Fibroblast of the aortic adventitia (primary cell): ENCODE data around the gene PCDHGB6. TPM values are rescaled to one million over a fixed set of nuclear protein-coding genes. Genes with fewer than 3 reads are reported as not detected.

Experiments
- DNase-seq: peaks from one replicate; pipeline ENCODE4 v3.0.0-alpha.2; 2010; ENCODE audit warnings: low read depth
- H3K4me3 ChIP-seq: 2 replicates; pipeline ENCODE4 v1.5.1; 2011; ENCODE audit warnings: low read depth, mild to moderate bottlenecking, control low read depth, low read length, moderate library complexity
- CTCF ChIP-seq: IDR thresholded peaks from 2 replicates; pipeline ENCODE4 v1.5.1; 2011; ENCODE audit warnings: mild to moderate bottlenecking, low read length, control low read depth, inconsistent platforms; ENCODE audit not compliant: insufficient read depth
- total RNA-seq: library from RNA; depleted of rRNA; stranded (reverse); fragments of >200 nt; gene quantifications from 2 replicates; pipeline ENCODE4 v1.2.3, GENCODE V29; 2012; ENCODE audit warnings: low replicate concordance

Gene PCDHGB6
- total RNA-seq, 1 donor, result 5.8 TPM

DNA sequence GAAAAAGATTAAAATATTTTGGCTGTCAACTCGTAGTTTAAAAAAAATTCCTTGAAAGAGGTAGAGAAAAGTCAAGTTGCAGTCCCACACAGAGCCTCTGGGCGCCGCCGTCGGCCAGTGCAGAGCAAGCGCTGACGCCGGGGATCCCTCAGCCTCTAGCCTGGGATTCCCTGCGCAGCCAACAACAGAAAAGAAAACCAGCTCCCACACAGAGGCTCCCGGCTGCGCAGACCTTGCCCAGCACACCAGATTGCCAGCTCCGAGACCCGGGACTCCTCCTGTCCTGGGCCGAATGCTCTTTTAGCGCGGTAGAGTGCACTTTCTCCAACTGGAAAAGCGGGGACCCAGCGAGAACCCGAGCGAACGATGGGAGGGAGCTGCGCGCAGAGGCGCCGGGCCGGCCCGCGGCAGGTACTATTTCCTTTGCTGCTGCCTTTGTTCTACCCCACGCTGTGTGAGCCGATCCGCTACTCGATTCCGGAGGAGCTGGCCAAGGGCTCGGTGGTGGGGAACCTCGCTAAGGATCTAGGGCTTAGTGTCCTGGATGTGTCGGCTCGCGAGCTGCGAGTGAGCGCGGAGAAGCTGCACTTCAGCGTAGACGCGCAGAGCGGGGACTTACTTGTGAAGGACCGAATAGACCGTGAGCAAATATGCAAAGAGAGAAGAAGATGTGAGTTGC, 9.8 kb downstream of the PCDHGB6 start, which contains the start of gene PCDHGB7:
PCDHGB7 (plus strand) TSS at position 184 of the 679 bp plus-strand sequence; CDS start at position 367, 183 bp downstream.
- peak within 1 kb of the TSS; percentile 66 for H3K4me3 ChIP-seq
- peak; percentile 87 for DNase-seq
- TF ChIP-seq CTCF, result peak; percentile 87

DNA sequence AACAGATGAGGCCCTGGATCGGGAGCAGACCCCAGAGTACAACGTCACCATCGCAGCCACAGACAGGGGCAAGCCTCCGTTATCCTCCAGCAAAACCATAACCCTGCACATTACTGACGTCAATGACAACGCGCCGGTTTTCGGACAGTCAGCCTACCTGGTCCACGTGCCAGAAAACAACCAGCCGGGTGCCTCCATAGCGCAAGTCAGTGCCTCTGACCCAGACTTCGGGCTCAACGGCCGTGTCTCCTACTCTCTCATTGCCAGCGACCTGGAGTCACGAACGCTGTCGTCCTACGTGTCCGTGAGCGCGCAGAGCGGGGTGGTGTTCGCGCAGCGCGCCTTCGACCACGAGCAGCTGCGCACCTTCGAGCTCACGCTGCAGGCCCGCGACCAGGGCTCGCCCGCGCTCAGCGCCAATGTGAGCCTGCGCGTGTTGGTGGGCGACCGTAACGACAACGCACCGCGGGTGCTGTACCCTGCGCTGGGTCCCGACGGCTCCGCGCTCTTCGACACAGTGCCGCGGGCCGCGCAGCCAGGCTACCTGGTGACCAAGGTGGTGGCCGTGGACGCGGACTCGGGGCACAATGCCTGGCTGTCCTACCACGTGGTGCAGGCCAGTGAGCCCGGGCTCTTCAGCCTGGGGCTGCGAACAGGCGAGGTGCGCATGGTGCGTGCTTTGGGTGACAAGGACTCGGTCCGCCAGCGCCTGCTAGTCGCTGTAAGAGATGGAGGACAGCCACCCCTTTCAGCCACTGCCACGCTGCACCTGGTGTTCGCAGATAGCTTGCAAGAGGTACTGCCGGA, 11.5 kb downstream of the PCDHGB6 start:
- DNase-seq, result no peak
- no peak for TF ChIP-seq CTCF
- peak overlapping the region; percentile 25 for H3K4me3 ChIP-seq

- H3K4me3 ChIP-seq, result peak within 1 kb of the TSS; percentile 71
- DNase-seq, result peak; percentile 84
- TF ChIP-seq CTCF, result peak; percentile 75
Measured at GRCh38 chr5:141420855-141421488, 13.2 kb downstream of the PCDHGB6 start, which contains the start of gene PCDHGA11. PCDHGA11 (plus strand) TSS chr5:141421051; CDS start chr5:141421228, 177 bp downstream.

GRCh38 chr5:141421489-141421855, 13.7 kb downstream of the PCDHGB6 start:
- peak; percentile 45 for DNase-seq
- TF ChIP-seq CTCF, result no peak
- H3K4me3 ChIP-seq, result peak overlapping the region; percentile 71

DNA sequence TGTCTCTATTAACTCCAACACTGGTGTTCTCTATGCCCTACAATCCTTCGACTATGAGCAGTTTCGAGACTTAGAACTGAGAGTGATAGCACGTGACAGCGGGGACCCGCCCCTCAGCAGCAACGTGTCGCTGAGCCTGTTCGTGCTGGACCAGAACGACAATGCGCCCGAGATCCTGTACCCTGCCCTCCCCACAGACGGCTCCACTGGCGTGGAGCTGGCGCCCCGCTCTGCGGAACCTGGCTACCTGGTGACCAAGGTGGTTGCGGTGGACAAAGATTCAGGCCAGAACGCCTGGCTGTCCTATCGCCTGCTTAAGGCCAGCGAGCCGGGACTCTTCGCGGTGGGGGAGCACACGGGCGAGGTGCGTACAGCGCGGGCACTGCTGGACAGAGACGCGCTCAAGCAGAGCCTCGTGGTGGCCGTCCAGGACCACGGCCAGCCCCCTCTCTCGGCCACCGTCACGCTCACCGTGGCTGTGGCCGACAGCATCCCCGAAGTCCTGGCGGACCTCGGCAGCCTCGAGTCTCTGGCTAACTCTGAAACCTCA, 15.0 kb downstream of the PCDHGB6 start:
- no peak for TF ChIP-seq CTCF
- no peak for DNase-seq
- H3K4me3 ChIP-seq, result peak overlapping the region; percentile 13

DNA sequence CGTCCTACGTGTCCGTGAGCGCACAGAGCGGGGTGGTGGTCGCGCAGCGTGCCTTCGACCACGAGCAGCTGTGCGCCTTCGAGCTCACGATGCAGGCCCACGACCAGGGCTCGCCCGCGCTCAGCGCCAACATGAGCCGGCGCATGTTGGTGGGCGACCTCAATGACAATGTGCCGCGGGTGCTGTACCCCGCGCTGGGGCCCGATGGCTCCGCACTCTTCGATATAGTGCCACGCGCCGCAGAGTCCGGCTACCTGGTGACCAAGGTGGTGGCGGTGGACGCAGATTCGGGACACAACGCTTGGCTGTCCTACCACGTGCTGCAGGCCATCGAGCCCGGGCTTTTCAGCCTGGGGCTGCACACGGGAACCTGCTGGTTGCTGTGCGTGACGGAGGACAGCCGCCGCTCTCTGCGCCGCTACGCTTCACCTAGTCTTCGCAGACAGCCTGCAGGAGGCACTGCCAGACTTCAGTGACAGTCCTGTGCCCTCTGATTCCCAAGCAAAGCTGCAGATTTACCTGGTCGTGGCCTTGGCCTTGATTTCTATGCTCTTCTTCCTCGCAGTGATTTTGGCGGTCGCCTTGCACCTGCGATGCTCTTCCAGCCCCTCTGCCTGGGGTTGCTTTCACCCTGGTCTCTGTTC, 20.1 kb downstream of the PCDHGB6 start:
- no peak for DNase-seq
- H3K4me3 ChIP-seq, result no peak overlapping the region
- no peak for TF ChIP-seq CTCF
